H1 (cell line): ENCODE results near the gene TEX35.

ENCODE experiments used
- CREB1 ChIP-seq: IDR thresholded peaks from 2 replicates; pipeline ENCODE4 v1.6.1; 2012; ENCODE audit warnings: inconsistent platforms
- CTCF ChIP-seq, 3 experiments: IDR thresholded peaks; 1 replicate in 2 of 3; 2 replicates in 1 of 3; pipeline versions ENCODE4 v1.5.1 to v1.6.1; 2011; ENCODE audit warnings: low read length in 3 of 3, mild to moderate bottlenecking in 3 of 3, inconsistent platforms in 2 of 3, low read depth in 1 of 3, moderate library complexity in 1 of 3; ENCODE audit not compliant: insufficient read depth in 1 of 3; ENCODE audit errors: control extremely low read depth in 1 of 3
- RFX5 ChIP-seq: IDR thresholded peaks from 2 replicates; pipeline ENCODE4 v1.6.1; 2011; ENCODE audit warnings: low read depth, low read length, improper control_type of control experiment, borderline replicate concordance
- SP1 ChIP-seq: IDR thresholded peaks from 2 replicates; pipeline ENCODE4 v1.6.1; 2011; ENCODE audit warnings: low read depth, low read length

DNA sequence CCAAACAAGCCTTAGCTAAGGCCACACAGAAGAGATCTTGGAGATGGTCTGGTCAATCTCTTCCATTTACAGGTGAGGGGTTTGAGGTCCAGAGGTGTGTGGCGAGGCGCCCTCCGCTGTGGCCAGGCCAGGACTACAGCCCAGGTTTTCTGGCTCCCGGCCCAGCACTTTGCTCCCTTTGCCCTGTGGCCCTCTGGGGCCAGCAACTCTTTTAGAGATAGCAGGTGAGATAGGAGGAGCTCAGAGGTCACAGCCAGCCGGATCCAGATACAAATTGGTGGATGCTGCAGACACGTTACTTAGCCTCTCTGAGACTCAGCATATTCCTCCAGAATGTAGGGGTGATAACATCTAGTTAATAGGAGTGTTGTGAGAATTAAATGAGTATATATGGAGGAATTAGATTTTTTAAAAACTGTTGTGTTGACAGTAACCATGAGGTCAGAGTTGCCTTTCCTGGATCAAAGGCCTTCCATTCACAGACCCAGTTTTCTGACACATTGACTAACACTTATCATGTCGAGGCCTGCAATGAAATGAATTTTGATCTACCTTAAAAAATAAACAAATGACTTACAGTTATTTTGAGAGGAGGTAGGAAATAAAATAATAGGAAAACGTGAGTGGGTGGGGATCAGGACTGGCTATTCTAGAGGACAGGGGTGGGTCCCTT is 16.6 kb downstream of the TEX35 start:
- TF ChIP-seq CTCF (IDR thresholded peaks at IDR 0.05; ENCODE audit: control extremely low read depth in 1 of 3, insufficient read depth in 1 of 3, low read depth in 1 of 3, low read length in 3 of 3) (peak; percentile 34 to 58 (median 40)), SP1 (no peak), CREB1 (no peak), RFX5 (no peak)
